ENCODE measurements around the gene FGF18.

The FGF18 gene

DNA sequence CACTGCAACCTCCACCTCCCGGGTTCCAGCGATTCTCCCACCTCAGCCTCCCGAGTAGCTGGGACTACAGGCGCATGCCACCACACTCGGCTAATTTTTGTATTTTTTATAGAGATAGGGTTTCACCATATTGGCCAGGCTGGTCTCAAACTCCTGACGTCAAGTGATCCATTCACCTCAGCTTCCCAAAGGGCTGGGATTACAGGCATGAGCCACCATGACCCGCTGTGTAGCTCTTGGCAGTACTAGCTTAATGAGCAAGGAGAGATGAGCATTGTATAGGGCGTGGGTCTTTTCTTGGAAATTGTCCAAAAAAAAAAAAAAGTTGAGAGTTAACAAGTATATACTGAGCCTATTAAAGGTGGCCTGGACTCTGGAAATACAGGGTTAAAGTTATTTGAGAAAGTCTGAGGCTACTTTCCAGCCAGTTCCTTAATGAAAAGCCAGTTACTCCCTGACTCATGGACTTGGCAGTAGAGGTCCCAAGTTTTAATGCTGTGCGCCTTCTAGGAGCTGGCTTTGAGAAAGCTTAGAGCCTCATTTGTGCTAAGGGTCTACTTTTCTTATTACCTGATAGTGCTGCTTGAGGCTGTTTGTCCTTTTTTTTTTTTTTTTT, 4.2 kb upstream of the FGF18 start:
- H3K4me3 ChIP-seq (ENCODE audit: low read depth, low read length), result no peak overlapping the region
- TF ChIP-seq, protein P1, sequence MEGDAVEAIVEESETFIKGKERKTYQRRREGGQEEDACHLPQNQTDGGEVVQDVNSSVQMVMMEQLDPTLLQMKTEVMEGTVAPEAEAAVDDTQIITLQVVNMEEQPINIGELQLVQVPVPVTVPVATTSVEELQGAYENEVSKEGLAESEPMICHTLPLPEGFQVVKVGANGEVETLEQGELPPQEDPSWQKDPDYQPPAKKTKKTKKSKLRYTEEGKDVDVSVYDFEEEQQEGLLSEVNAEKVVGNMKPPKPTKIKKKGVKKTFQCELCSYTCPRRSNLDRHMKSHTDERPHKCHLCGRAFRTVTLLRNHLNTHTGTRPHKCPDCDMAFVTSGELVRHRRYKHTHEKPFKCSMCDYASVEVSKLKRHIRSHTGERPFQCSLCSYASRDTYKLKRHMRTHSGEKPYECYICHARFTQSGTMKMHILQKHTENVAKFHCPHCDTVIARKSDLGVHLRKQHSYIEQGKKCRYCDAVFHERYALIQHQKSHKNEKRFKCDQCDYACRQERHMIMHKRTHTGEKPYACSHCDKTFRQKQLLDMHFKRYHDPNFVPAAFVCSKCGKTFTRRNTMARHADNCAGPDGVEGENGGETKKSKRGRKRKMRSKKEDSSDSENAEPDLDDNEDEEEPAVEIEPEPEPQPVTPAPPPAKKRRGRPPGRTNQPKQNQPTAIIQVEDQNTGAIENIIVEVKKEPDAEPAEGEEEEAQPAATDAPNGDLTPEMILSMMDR (IDR thresholded peaks at IDR 0.05; ENCODE audit: low read depth, low read length), result no peak

DNA sequence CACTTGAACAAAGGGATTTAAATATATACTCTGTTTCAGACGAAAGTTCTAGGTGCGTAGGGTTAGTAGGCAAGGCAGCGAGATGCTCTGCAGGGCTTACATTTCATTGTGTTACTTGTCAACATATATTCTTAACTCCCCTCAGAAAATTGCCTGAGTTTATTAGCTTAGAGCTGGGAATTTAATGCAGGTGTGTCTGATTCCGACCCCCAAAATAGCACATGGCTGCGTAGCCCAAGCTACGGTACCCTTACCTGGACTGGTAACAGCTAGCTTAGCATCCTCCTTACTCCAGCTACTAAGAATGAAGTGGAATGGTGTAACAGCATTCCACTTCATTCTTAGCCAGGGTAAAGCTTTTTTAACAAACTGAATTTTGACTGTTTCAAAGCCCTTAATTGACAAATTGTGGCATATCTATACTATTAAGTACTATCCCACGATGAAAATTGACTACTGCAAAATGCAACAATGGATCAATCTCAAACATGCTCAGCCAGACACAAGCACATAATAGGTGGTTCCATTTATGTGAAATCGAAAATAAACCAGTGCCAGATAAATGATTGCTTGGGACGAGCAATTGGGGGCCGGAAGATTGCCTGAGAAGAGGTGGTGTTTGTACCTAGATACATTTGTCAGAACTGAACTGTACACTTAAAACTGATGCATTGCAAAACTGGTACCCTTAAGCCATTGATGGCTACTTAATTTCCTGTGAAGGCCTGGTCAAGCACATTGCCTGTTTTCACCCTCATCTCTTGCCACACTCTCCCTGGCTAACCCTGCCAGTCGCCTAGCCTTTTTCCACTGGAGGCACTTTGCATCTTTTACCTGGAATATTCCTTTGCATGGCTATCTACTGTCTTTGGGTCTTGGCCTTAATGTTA, 3.0 kb upstream of the FGF18 start:
- no peak overlapping the region for H3K4me3 ChIP-seq (ENCODE audit: low read depth, low read length)
- TF ChIP-seq, protein P1 (IDR thresholded peaks at IDR 0.05; ENCODE audit: low read depth, low read length), result no peak

DNA sequence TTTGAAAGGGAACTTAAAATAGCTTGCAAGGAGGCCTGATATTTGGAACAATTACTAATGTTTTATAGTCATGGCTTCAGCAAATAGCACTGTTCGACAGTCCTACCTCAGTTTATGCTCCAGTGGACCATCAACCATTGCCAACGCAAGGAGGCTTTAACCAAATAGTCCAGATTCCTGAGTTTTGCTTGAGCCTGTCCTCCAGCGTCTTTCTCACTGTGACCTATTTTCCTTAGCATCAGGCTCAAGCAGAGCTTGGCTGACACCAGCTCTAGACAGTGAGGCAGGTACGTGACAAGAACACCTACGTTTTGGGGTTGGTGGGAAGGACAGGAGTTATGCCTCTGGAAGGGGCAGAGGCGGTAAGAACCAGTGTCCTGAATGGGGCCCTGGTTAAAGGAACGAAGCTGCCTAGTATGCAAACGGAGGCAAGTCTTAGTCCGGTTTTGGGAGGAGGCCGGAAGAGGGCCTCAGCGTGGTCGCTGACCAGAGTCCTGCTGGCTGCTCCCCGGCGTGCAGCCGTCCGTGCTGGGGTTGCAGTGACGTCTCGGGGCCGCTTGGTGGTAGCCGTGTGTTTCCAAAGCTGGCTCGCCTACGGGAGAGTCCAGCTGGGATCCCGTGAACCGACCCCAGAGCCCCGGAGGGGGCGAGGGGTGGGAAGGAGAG, 998 bp upstream of the FGF18 start:
- H3K4me3 ChIP-seq (ENCODE audit: low read depth, low read length), result peak overlapping the region; percentile 50
- TF ChIP-seq, protein P1 (IDR thresholded peaks at IDR 0.05; ENCODE audit: low read depth, low read length), result peak; percentile 90

DNA sequence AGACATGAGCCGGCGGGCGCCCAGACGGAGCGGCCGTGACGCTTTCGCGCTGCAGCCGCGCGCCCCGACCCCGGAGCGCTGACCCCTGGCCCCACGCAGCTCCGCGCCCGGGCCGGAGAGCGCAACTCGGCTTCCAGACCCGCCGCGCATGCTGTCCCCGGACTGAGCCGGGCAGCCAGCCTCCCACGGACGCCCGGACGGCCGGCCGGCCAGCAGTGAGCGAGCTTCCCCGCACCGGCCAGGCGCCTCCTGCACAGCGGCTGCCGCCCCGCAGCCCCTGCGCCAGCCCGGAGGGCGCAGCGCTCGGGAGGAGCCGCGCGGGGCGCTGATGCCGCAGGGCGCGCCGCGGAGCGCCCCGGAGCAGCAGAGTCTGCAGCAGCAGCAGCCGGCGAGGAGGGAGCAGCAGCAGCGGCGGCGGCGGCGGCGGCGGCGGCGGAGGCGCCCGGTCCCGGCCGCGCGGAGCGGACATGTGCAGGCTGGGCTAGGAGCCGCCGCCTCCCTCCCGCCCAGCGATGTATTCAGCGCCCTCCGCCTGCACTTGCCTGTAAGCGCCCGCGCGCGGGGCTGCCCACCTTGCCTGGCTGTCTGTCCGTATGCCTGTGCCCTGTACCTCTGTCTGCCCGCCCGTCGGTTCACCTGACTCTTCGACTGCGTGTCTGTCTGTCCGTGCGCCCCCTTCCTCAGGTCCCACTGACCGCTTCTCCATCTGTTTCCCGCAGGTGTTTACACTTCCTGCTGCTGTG, 412 bp downstream of the FGF18 start:
- TF ChIP-seq, protein P1 (IDR thresholded peaks at IDR 0.05; ENCODE audit: low read depth, low read length), result no peak
- H3K4me3 ChIP-seq (ENCODE audit: low read depth, low read length), result peak overlapping the region; percentile 33; the same call in 1 of the 2 replicates

DNA sequence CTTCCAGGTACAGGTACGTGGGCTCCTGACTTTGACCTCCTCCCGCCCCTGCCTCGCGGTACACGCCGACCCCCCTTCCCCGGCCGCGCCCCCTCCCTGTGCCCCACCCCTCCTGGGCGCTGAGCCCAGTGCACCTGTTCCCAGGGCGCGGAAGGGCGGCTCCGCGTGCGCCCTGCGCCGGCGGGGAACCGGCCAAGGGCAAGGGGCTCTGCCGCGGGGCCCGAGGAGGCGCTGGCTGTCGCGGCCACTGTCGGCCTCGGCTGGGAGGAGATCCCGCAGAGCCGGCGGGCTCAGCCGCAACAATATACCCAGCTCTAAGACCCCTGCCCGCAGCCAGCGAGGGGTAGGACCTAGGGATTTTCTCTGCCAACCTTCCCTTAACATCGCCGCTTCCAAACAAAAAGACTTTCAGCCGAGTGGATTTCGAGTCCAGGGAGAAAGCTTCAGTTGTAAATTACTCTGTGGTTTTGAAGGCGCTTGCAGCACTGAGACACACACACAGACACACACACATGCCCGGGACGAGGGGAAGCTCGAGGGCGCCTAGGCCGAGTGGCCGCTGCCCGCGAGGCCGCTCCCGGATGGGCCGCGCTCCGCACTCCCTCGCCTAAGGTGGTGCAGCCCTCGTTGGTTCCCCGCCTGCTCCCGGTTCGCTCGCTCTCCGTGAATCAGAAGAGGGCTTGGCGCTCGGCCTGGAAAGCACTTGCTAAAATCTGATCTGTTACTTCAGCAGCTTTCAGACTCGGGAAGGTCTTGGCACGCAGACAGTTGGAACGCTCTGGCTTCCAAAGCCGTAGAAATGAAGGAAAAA, 1.2 kb downstream of the FGF18 start:
- H3K4me3 ChIP-seq (ENCODE audit: low read depth, low read length), result no peak overlapping the region
- TF ChIP-seq, protein P1 (IDR thresholded peaks at IDR 0.05; ENCODE audit: low read depth, low read length), result no peak
